ENCODE measurements around the gene ZNF324. TPM values are rescaled to one million over a fixed set of nuclear protein-coding genes. Genes with fewer than 3 reads are reported as not detected.

ZNF324 gene
- total and polyA plus RNA-seq, 2 of the 13 experiments (the other 11 are each of a cell fraction or from before 2014, with no cell fraction given): 1.1 to 4.7 TPM

- no peak; the same call in 1 of the 2 replicates for TF ChIP-seq ZNF710 (CRISPR knock-in tag; IDR thresholded peaks at IDR 0.05; ENCODE audit: borderline replicate concordance)
- peak in 1 of 2 experiments; percentile 85; a peak in 2 of 4 replicates for TF ChIP-seq KLF16 (CRISPR knock-in tag; IDR thresholded peaks at IDR 0.05)
- TF ChIP-seq ZHX2 (IDR thresholded peaks at IDR 0.05; ENCODE audit: low read depth): no peak
- peak; percentile 53; the same call in 1 of the 2 replicates for TF ChIP-seq ZHX2 (CRISPR knock-in tag; IDR thresholded peaks at IDR 0.05; ENCODE audit: borderline replicate concordance)
- TF ChIP-seq PBX3 (CRISPR knock-in tag; IDR thresholded peaks at IDR 0.05; ENCODE audit: borderline replicate concordance): 0 out of 2 replicates have a peak, but pooled peaks have one; percentile 48
- TF ChIP-seq ZNF770 (CRISPR knock-in tag; IDR thresholded peaks at IDR 0.05): peak; percentile 59; the same call in 1 of the 2 replicates
- TF ChIP-seq HCFC1 (IDR thresholded peaks at IDR 0.05; ENCODE audit: low read depth, low read length): peak; percentile 86
- peak; percentile 72; the same call in 1 of the 2 replicates for TF ChIP-seq ZSCAN31 (CRISPR knock-in tag; IDR thresholded peaks at IDR 0.05; ENCODE audit: low read depth)
- TF ChIP-seq ZSCAN25 (CRISPR knock-in tag; IDR thresholded peaks at IDR 0.05): peak; percentile 19
- TF ChIP-seq ZSCAN9 (CRISPR knock-in tag; IDR thresholded peaks at IDR 0.05; ENCODE audit: borderline replicate concordance): peak; percentile 15; the same call in 1 of the 2 replicates
- peak; percentile 86 for TF ChIP-seq SP4 (CRISPR knock-in tag; IDR thresholded peaks at IDR 0.05)
- peak; percentile 66; the same call in 1 of the 2 replicates for TF ChIP-seq ZNF563 (CRISPR knock-in tag; IDR thresholded peaks at IDR 0.05)
- 0 out of 2 replicates have a peak, but pooled peaks have one; percentile 25 for TF ChIP-seq ZNF670 (CRISPR knock-in tag; IDR thresholded peaks at IDR 0.05; ENCODE audit: borderline replicate concordance)
- peak; percentile 80 for TF ChIP-seq CREB1 (IDR thresholded peaks at IDR 0.05)
- TF ChIP-seq CREB1 (CRISPR knock-in tag; IDR thresholded peaks at IDR 0.05): peak; percentile 85
- TF ChIP-seq SNAI1 (CRISPR knock-in tag; IDR thresholded peaks at IDR 0.05; ENCODE audit: borderline replicate concordance): peak; percentile 11; the same call in 1 of the 2 replicates
Observed at GRCh38 chr19:58475714-58476497, 9.0 kb downstream of the ZNF324 start, which contains the start of gene ZNF446 (continued).
